Vagina (tissue), 2 donors: ENCODE measurements around the gene GPR137B.

Experiments
- CTCF ChIP-seq, 3 experiments: fragments of 450-650 bp in 2 of 3; fragments of 200-600 bp in 1 of 3; sonication (generic) in 1 of 3; IDR thresholded peaks; one replicate each; pipeline ENCODE4 v1.5.1; 2017 to 2019; ENCODE audit warnings: antibody characterized with exemption in 3 of 3, mild to moderate bottlenecking in 2 of 3, moderate library complexity in 2 of 3
- POLR2AphosphoS5 ChIP-seq, 2 donors: sonication (generic); formaldehyde crosslinking; IDR thresholded peaks; one replicate each; pipeline ENCODE4 v1.9.0; 2017; ENCODE audit warnings: antibody characterized with exemption in 2 of 2, mild to moderate bottlenecking in 2 of 2, low read depth in 1 of 2; ENCODE audit not compliant: insufficient read depth in 1 of 2

GRCh38 chr1:236159704-236160539 lies 17.6 kb downstream of the GPR137B start:
- TF ChIP-seq POLR2AphosphoS5 (IDR thresholded peaks at IDR 0.05; ENCODE audit: insufficient read depth in 1 of 2, low read depth in 1 of 2) (no peak), CTCF (IDR thresholded peaks at IDR 0.05) (no peak)
